ENCODE measurements around the gene ANKRD12.

ANKRD12 gene

DNA sequence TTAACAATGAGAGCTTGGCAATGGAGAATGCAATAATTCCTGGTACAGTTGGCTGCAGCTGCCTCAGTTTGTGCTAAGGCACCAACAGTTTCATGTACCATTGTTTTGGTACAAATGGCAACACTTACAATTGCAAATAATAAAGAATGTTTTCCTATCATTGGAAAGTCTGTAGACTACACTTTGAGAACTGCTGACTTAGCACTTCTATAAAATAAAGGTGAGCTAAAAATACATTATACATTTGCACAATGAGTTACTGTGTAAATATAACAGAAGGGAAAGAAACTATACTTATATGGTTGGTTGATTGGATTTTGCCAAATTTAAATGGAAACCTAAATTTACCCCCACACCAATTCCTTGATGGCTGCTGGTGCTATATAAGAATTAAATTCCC, 153.1 kb downstream of the ANKRD12 start:
- FAIRE-seq = peak; percentile 20
- TF ChIP-seq POLR2AphosphoS5 (IDR thresholded peaks at IDR 0.05; ENCODE audit: low read depth, low read length) = no peak
- TF ChIP-seq PAX5 (IDR thresholded peaks at IDR 0.05; ENCODE audit: insufficient read depth, low read length, severe bottlenecking) = no peak
- TF ChIP-seq POU2F2 (IDR thresholded peaks at IDR 0.05; ENCODE audit: low read depth, low read length) = no peak
- DNase-seq (ENCODE audit: insufficient read length, low spot score) = no peak

DNA sequence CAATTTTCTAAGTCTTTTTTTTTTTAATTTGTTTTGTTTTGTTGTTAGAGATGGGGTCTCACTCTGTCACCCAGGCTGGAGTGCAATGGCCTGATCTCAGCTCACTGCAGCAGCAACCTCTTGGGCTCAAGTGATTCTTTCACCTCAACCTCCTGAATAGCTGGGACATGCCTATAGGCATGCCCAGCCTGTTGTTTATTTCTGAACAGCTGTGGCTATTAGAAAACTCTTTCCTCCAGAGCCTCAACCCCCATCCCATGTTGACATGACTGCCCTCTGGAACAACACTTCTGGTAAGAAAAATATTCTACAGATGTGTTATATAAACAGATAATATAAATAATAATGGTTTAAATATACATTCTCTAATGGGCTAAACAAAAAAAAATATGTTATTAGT, 153.6 kb downstream of the ANKRD12 start:
- no peak for FAIRE-seq
- TF ChIP-seq POLR2AphosphoS5 (IDR thresholded peaks at IDR 0.05; ENCODE audit: low read depth, low read length) = no peak
- TF ChIP-seq POU2F2 (IDR thresholded peaks at IDR 0.05; ENCODE audit: low read depth, low read length) = no peak
- no peak for TF ChIP-seq PAX5 (IDR thresholded peaks at IDR 0.05; ENCODE audit: insufficient read depth, low read length, severe bottlenecking)
- TF ChIP-seq SPI1 (IDR thresholded peaks at IDR 0.05; ENCODE audit: low read depth, low read length) = no peak
- TF ChIP-seq TAF1 (IDR thresholded peaks at IDR 0.05; ENCODE audit: low read depth, low read length) = no peak
- DNase-seq (ENCODE audit: insufficient read length, low spot score) = no peak

DNA sequence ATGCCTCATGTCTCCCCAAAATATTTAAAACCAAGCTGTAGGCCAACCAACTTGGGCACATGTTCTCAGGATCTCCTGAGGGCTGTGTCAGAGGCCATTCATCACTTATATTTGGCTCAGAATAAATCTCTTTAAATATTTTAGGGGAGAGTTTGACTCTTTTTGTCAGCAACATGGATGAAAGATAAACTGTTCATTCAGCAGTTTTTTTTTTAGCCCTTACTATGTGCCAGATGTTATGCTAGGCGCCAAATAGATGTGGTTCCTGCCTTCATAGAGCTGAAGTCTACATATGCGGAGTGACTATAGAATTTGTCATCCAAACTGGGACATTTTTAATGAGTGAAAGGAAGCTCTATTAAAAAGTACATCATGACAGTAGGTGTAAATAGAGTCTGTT, 155.5 kb downstream of the ANKRD12 start:
- no peak for TF ChIP-seq TAF1 (IDR thresholded peaks at IDR 0.05; ENCODE audit: low read depth, low read length)
- no peak for TF ChIP-seq PAX5 (IDR thresholded peaks at IDR 0.05; ENCODE audit: insufficient read depth, low read length, severe bottlenecking)
- TF ChIP-seq POLR2AphosphoS5 (IDR thresholded peaks at IDR 0.05; ENCODE audit: low read depth, low read length) = no peak
- TF ChIP-seq POLR2A (IDR thresholded peaks at IDR 0.05; ENCODE audit: low read depth, low read length) = no peak
- no peak for TF ChIP-seq SPI1 (IDR thresholded peaks at IDR 0.05; ENCODE audit: low read depth, low read length)
- TF ChIP-seq POU2F2 (IDR thresholded peaks at IDR 0.05; ENCODE audit: low read depth, low read length) = no peak
- DNase-seq (ENCODE audit: insufficient read length, low spot score) (no peak), FAIRE-seq (no peak)

GRCh38 chr18:9293948-9294347, 157.4 kb downstream of the ANKRD12 start:
- FAIRE-seq (no peak), DNase-seq (ENCODE audit: insufficient read length, low spot score) (no peak)
- no peak for TF ChIP-seq SPI1 (IDR thresholded peaks at IDR 0.05; ENCODE audit: low read depth, low read length)

DNA sequence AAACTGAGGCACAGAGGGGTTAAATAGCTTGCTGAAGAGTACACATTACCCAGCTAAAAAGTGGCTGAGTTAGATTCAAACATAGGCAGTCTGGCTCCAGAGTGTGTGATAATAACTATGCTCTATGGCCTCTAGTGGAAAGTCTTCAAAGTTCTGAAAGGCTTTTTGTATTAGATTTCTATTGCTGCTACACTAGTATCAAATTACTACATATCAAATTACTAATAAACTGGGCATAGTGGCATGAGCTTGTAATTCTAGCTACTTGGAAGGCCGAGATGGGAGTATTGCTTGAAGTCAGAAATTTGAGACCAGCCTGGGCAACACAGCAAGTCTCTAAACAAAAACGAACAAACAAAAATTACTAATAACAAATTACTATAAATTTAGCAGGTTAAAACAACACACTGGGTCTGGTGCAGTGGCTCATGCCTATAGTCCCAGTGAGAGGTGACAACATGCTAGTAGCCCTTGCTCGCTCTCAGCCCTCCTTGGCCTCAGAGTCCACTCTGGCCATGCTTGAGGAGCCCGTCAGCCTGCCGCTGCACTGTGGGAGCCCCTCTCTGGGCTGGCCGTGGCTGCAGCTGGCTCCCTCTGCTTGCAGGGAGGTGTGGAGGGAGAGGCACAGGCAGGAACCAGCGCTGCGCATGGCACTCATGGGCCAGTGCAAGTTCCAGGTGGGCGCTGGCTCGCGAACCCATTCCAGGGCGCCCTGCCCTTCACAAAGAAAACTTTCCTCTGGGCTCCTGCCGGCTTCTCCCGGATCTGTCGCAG, 159.8 kb downstream of the ANKRD12 start:
- DNase-seq (ENCODE audit: insufficient read length, low spot score) (no peak), FAIRE-seq (no peak)
- TF ChIP-seq PAX5 (IDR thresholded peaks at IDR 0.05; ENCODE audit: insufficient read depth, low read length, severe bottlenecking) (no peak), POLR2A (IDR thresholded peaks at IDR 0.05; ENCODE audit: low read depth, low read length) (no peak), POLR2AphosphoS5 (IDR thresholded peaks at IDR 0.05; ENCODE audit: low read depth, low read length) (no peak), POU2F2 (IDR thresholded peaks at IDR 0.05; ENCODE audit: low read depth, low read length) (no peak), TAF1 (IDR thresholded peaks at IDR 0.05; ENCODE audit: low read depth, low read length) (no peak), SPI1 (IDR thresholded peaks at IDR 0.05; ENCODE audit: low read depth, low read length) (no peak)

- DNase-seq (ENCODE audit: insufficient read length, low spot score) = no peak
- TF ChIP-seq POLR2A (IDR thresholded peaks at IDR 0.05; ENCODE audit: low read depth, low read length) (no peak), POLR2AphosphoS5 (IDR thresholded peaks at IDR 0.05; ENCODE audit: low read depth, low read length) (no peak), POU2F2 (IDR thresholded peaks at IDR 0.05; ENCODE audit: low read depth, low read length) (no peak), TAF1 (IDR thresholded peaks at IDR 0.05; ENCODE audit: low read depth, low read length) (no peak), SPI1 (IDR thresholded peaks at IDR 0.05; ENCODE audit: low read depth, low read length) (no peak), PAX5 (IDR thresholded peaks at IDR 0.05; ENCODE audit: insufficient read depth, low read length, severe bottlenecking) (no peak)
- no peak for FAIRE-seq
These were observed 160.4 kb downstream of the ANKRD12 start for GRCh38 chr18:9297007-9297393.

GRCh38 chr18:9304388-9305070, 167.9 kb downstream of the ANKRD12 start:
- TF ChIP-seq POU2F2 (IDR thresholded peaks at IDR 0.05; ENCODE audit: low read depth, low read length) (no peak), SPI1 (IDR thresholded peaks at IDR 0.05; ENCODE audit: low read depth, low read length) (no peak), TAF1 (IDR thresholded peaks at IDR 0.05; ENCODE audit: low read depth, low read length) (no peak), POLR2AphosphoS5 (IDR thresholded peaks at IDR 0.05; ENCODE audit: low read depth, low read length) (no peak), PAX5 (IDR thresholded peaks at IDR 0.05; ENCODE audit: insufficient read depth, low read length, severe bottlenecking) (no peak), POLR2A (IDR thresholded peaks at IDR 0.05; ENCODE audit: low read depth, low read length) (no peak)
- FAIRE-seq = no peak
- no peak for DNase-seq (ENCODE audit: insufficient read length, low spot score)

- FAIRE-seq (no peak), DNase-seq (ENCODE audit: insufficient read length, low spot score) (no peak)
- TF ChIP-seq POU2F2 (IDR thresholded peaks at IDR 0.05; ENCODE audit: low read depth, low read length) (no peak), POLR2A (IDR thresholded peaks at IDR 0.05; ENCODE audit: low read depth, low read length) (no peak), POLR2AphosphoS5 (IDR thresholded peaks at IDR 0.05; ENCODE audit: low read depth, low read length) (no peak), TAF1 (IDR thresholded peaks at IDR 0.05; ENCODE audit: low read depth, low read length) (no peak), SPI1 (IDR thresholded peaks at IDR 0.05; ENCODE audit: low read depth, low read length) (no peak), PAX5 (IDR thresholded peaks at IDR 0.05; ENCODE audit: insufficient read depth, low read length, severe bottlenecking) (no peak)
These were observed 182.8 kb downstream of the ANKRD12 start for GRCh38 chr18:9319333-9319732.

GRCh38 chr18:9321017-9321452, 184.5 kb downstream of the ANKRD12 start:
- DNase-seq (ENCODE audit: insufficient read length, low spot score) (no peak), FAIRE-seq (no peak)
- TF ChIP-seq TAF1 (IDR thresholded peaks at IDR 0.05; ENCODE audit: low read depth, low read length) = no peak
- TF ChIP-seq POU2F2 (IDR thresholded peaks at IDR 0.05; ENCODE audit: low read depth, low read length) = no peak
- TF ChIP-seq POLR2AphosphoS5 (IDR thresholded peaks at IDR 0.05; ENCODE audit: low read depth, low read length) = no peak
- no peak for TF ChIP-seq POLR2A (IDR thresholded peaks at IDR 0.05; ENCODE audit: low read depth, low read length)
- no peak for TF ChIP-seq PAX5 (IDR thresholded peaks at IDR 0.05; ENCODE audit: insufficient read depth, low read length, severe bottlenecking)
- no peak for TF ChIP-seq SPI1 (IDR thresholded peaks at IDR 0.05; ENCODE audit: low read depth, low read length)

DNA sequence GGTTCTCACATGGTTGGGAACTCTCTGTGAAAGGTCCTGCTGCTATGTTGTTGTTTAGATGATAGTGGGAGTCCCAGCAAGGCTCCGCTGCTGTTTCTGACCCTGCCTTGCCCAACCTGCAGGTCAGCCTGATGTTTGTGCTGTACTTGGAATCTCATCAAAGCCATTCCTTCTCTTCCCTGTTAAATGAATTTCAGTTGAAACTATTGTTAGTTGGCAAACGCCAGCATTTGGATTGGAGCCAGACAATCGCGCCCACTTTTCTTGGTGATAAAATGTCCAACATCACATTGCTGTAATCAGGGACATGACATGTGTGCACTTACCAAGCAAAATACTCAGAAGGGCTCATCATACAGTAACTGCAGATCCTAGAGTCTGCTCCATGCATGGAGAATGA, 185.2 kb downstream of the ANKRD12 start:
- TF ChIP-seq TAF1 (IDR thresholded peaks at IDR 0.05; ENCODE audit: low read depth, low read length) (no peak), POU2F2 (IDR thresholded peaks at IDR 0.05; ENCODE audit: low read depth, low read length) (no peak)
- DNase-seq (ENCODE audit: insufficient read length, low spot score) (no peak), FAIRE-seq (no peak)
